HuH-7 (cell line): Measurements from ENCODE around the gene NTM.

Source experiments
- DNase-seq: peaks from one replicate; pipeline ENCODE4 v3.0.0; 2011; ENCODE audit warnings: low spot score

NTM gene

GRCh38 chr11:131917634-131918384 is 547.4 kb downstream of the NTM start:
- no peak for DNase-seq

GRCh38 chr11:131918663-131919062 is 548.2 kb downstream of the NTM start:
- DNase-seq = no peak

- DNase-seq = no peak
Measured at GRCh38 chr11:131922220-131922619, 551.8 kb downstream of the NTM start.

- no peak for DNase-seq
Measured at GRCh38 chr11:131923309-131923708, 552.9 kb downstream of the NTM start.

GRCh38 chr11:131924001-131924400 is 553.6 kb downstream of the NTM start:
- no peak for DNase-seq

- DNase-seq = no peak
Measured at GRCh38 chr11:131924457-131925201, 554.2 kb downstream of the NTM start.

GRCh38 chr11:131925829-131926228 is 555.4 kb downstream of the NTM start:
- no peak for DNase-seq

GRCh38 chr11:131928992-131929391 is 558.6 kb downstream of the NTM start:
- DNase-seq = no peak

- no peak for DNase-seq
Measured at GRCh38 chr11:131932584-131933325, 562.3 kb downstream of the NTM start.

- DNase-seq = no peak
Measured at GRCh38 chr11:131934006-131934405, 563.6 kb downstream of the NTM start.

- DNase-seq = no peak
Measured at GRCh38 chr11:131938351-131938751, 567.9 kb downstream of the NTM start.

- no peak for DNase-seq
Measured at GRCh38 chr11:131940126-131940525, 569.7 kb downstream of the NTM start.

- no peak for DNase-seq
Measured at GRCh38 chr11:131942878-131943277, 572.5 kb downstream of the NTM start.

- no peak for DNase-seq
Measured at GRCh38 chr11:131943295-131943694, 572.9 kb downstream of the NTM start.

GRCh38 chr11:131944736-131945135 is 574.3 kb downstream of the NTM start:
- no peak for DNase-seq

- no peak for DNase-seq
Measured at GRCh38 chr11:131945706-131946105, 575.3 kb downstream of the NTM start.

- DNase-seq = no peak
Measured at GRCh38 chr11:131947511-131947910, 577.1 kb downstream of the NTM start.

GRCh38 chr11:131951121-131951520 is 580.7 kb downstream of the NTM start:
- DNase-seq = no peak

- no peak for DNase-seq
Measured at GRCh38 chr11:131954146-131954545, 583.7 kb downstream of the NTM start.

- no peak for DNase-seq
Measured at GRCh38 chr11:131955904-131956303, 585.5 kb downstream of the NTM start.

GRCh38 chr11:131957201-131957600 is 586.8 kb downstream of the NTM start:
- DNase-seq = no peak

GRCh38 chr11:131957875-131958274 is 587.5 kb downstream of the NTM start:
- DNase-seq = no peak

GRCh38 chr11:131962818-131963217 is 592.4 kb downstream of the NTM start:
- DNase-seq = no peak
